Activated CD8-positive, alpha-beta memory T cell treated with anti-CD3 and anti-CD28 coated beads, Interleukin-2, amount 50 U/mL, for 24 hours (primary cell): ENCODE data around the gene GTPBP3.

Source experiments
- DNase-seq: peaks from one replicate; pipeline ENCODE4 v3.0.0-alpha.2; 2020; ENCODE audit errors: extremely low read depth

GTPBP3 gene

DNA sequence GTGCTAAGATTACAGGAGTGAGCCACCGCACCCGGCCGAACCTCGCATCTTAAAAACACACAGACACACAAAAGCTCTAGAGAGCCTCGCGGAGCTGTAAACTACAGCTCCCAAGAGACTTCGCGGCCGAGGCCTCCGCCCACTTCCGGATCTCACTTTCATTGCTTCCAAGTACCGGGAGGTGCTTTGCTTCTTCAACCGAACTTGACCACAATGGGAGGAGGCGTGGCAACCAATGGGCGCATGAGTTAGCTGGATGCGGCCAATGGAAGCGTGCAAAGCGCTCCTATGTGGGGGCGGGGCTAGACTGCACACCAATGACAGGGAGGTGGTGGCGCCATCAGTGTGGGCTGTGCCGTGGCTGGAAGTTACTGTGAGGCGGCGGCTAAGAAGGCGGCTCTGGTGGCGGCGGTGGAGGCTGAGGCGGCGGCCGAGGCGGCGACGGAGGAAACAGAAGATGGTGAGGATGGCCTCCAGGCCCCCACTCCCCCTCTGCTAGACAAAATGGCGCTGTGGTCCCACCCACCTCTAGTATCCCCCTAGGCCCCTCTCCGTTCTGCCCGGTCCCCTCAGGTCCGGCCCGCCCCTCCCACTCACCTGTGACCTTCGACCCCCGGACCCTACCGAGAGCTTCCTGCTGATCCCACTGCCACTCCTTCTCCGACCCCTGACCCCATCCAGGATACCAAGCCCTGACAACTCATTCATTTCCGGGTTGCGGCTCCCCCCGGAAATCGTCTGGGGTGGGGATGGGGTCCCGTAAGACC, 28.0 kb upstream of the GTPBP3 start, which contains the start of gene DDA1:
TSS of gene DDA1 (plus strand) at position 366 of the 767 bp plus-strand sequence. CDS start at position 458, 92 bp downstream.
- peak; percentile 98 for DNase-seq

DNA sequence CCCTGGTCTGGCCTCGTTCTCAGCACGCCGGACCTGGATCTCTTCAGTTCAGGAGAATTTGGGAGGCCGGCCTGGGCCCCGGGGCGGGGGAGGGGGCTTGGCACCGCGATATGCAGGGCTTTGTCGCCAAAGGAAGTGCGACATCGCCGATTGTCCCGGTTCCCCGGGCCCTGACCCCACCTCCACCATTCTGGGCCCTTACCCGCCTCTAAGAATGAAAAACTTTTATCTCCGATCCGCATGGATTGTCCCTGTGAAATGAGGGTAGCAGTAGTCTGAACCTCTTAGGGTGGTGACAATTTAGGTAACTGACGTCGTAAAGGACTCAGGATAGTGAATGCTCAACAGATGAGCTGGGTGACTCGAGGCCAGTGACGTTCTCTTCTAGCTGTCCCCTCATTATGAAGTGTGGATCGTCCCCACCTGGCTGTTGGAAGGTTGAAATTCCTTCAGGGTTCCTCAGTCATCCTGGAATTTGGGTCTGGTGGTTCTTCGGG, 27.3 kb upstream of the GTPBP3 start:
- DNase-seq, result no peak

DNA sequence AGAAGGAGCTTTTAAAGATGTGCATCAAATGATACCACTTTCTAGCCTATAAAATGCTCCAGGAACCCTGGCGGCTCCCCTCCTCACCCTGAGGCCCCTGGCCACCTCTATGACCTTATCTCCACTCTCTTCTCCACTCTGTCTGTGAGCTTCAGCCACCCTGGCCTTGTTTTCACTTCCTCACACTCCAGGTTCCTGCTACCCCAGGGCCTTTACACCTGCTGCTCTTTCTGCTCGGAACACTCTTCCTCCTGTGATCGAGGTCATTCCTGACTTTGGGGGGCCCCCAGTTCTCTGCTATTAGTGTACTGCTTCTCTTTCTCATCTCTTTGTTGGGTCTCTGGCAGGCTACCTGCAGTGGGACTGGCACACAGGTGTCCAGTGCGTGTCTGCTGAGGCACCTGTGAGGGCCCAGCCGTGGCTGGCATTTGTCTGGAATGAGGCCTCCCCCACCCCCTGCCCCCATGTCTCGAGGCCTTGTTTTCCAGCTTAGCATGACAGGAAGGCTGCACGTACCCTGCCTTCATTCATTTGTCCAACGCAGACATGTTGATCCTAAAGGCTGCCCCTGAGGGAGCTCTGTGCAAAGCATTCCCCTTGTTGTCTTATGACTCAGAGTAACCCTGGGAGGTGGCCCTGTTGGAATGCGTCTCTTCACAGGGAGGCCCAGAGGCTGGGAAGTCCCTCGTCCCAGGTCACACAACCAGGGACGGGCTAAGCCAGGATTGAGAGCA, 25.7 kb upstream of the GTPBP3 start:
- DNase-seq, result no peak

DNA sequence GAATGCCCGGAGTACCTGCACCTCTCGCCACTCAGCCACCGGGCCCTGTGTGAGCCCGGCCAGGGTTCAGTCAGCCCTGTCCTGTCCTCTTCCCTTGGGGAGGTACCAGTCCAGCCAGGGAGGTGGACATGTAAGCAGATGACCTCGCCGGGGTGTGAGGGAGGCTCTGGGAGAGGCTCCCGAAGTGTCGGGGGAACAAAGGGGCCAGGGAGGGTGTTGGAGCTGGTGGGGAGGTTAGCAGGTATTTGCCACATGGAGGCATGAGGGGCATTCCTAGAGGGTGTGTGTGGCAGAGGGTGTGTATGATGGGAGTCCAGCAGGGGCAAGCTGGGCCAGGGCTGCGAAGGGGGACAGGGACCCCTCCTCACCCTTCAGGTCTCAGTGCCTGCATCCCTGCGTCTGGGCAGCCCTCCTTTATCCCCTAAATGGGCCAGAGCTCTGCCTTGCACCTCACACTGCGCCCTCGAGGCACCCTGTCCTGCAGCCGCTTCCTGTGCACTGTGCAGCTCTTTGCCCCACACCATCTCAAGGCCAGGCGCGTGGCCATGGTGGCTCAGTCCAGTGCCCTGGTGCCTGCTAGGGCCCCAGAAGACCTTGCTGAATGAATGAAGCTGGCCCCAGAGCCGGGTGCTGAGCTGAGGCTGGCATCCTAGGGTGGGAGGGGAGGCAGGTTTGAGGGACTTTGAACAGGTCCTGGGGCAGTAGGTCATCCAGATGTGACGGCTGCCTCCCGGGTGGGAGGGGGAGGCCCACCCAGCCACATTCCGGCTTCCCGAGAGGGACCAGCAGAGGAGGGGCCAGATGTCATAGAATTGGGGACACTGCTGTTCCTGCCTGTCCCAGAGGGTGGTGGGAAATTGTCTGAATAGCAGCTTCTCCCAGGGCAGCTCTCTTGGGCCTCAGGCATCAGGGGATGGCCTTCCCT, 24.9 kb upstream of the GTPBP3 start:
- DNase-seq, result no peak

DNA sequence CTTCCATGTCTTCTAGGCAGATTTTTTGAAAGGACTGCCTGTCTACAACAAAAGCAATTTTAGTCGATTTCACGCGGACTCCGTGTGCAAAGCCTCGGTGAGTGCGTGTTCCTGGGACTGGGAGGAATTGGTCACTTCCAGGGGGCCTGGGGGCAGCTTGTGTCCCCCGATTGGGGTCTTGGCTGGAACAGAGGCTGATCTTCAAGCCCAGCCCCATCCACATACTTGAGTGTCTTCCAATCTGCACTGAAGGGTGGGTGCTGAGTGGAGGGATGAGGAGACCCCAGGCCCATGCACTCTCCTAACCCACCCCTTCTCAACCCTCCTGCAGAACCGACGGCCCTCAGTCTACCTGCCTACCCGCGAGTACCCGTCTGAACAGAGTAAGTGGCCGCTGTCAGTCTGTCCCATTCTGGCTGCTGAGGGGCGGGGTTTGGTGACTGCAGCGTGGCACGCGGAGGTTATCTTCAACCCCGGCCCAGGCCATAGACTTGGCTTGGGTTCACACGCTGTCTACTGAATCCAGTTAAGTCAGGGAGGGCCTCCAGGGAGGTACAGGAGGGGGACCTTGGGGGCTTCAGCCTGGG, 23.3 kb upstream of the GTPBP3 start:
- DNase-seq, result no peak

DNA sequence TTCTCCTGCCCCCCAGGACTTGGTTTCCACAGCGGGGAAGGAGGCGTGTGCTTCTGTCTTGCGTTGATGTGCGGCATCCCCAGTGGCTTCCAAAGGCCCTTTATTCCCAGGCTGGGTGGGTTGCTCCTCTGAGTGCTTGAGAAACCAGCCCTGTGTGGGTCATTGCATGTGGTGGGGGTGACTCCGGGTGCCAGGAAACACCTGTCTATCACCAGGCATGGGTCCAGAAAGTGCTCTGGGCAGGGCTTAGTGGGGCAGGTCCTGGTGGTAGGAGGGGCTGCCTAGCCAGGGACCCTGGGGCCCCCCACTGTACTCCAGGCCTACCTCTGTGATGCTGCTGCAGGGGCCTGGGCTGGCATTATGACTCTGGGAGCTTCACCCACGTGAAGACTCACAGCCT, 18.4 kb upstream of the GTPBP3 start:
- no peak for DNase-seq

DNA sequence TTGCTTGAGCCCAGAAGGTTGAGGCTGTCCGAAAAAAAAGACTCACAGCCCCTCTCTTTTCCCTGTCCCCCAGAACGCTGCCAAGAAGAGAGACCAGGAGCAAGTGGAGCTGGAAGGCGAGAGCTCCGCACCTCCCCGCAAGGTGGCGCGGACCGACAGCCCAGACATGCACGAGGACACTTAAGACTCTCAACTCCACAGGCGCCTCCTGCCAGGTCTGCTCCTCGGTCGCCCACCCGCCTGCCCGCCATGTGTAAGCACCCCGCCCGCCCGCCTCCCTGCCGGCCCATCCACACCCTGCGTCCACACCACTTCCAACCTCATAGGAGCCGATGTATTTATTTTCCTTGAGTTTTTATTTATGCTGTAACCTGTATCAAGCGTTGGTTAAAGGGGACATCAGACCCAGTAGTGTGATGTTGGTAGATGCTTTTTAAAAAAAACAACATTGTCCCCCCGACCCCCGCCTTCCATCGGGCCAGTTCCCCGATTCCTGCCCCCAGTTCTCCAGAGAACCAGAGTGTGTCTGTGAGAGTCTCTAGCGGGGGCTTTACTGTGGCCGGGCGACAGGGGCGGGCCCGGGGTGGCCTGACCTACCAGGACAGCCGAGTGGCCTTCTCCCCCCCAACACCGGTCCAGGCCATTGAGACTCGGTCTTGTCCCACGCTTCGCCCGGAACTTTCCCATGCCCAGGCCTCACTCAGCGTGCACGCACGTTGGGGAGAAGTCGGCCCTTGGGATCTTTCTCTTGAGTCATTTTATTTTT, 17.7 kb upstream of the GTPBP3 start:
- no peak for DNase-seq

DNA sequence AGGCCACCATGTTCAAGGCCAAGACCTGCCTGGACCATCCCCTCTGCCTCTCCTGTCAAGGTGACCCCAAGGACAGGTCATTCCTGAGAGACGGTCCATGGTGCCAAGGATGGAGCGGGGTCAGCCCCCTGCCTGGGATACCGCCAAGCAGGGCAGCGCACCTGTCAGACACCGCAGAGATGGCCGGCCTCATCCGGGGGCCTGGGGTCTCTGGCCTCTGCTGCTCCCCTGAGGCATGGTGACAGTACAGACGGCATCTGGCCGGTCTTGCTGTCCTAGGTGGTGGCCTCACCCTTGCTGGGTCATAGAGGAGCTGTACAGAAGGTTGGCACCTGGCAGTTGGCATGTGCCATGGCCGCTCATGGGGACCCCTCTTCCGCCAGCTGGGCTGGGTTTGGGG, 16.9 kb upstream of the GTPBP3 start:
- DNase-seq, result no peak

DNA sequence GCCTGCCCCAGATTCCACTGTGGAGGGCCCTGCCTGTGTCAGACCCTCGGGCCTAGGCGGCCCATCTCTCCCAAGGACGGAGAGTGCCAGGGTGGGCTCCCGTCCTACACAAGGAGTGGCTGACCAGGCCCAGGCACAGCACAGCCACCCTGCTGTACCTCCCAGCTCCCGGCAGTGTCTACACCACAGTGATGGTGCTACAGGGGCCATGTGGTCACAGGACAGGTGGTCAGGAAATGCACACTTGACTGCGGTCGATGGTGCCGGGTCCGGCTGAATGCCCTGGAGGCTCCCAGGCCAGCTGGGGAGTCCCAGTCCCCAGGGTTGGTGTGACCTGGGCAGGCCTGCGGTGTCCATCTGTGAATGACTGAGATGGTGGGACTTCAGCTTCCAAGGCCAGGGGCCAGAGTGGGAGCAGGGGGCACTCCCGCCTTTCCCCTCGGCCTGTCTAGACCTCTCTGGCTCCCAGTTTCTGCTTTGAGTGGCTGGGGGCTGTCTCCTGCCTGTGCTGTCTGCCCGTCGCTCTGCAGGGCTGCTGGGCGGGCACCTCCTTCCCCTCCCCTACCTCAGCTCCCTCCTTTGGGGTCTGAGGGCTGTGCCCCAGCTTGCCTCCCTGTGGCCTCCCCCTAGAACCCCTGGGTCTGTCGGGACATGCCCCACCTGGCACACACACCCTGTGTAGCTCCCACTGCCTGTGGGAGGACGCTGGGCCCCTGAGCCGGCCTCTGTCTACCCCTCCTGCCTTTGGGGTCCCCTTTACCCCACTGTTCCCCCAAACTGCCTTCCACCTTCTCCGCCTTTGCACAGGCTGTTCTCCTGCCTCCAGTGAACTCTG, 15.5 kb upstream of the GTPBP3 start:
- no peak for DNase-seq

DNA sequence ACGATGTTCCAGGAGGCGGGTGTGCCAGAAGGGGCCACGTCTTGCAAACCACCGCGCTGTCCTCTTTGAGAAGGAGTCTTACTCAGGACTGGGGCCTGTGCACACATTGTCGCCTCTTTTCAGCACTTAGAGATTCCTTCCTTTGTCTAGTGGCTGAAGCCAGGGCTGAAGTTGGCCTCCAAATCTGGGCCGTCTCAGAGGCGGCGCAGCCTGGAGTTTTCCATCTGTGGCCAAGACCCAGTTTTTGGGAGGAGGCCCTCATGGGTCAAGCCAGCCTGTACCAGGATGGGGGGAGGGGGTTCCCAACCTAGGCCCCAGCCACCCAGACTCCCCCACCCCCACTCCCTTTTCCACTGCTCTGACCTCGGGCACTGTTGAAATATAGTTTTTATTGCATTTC, 14.5 kb upstream of the GTPBP3 start:
- DNase-seq, result no peak

DNA sequence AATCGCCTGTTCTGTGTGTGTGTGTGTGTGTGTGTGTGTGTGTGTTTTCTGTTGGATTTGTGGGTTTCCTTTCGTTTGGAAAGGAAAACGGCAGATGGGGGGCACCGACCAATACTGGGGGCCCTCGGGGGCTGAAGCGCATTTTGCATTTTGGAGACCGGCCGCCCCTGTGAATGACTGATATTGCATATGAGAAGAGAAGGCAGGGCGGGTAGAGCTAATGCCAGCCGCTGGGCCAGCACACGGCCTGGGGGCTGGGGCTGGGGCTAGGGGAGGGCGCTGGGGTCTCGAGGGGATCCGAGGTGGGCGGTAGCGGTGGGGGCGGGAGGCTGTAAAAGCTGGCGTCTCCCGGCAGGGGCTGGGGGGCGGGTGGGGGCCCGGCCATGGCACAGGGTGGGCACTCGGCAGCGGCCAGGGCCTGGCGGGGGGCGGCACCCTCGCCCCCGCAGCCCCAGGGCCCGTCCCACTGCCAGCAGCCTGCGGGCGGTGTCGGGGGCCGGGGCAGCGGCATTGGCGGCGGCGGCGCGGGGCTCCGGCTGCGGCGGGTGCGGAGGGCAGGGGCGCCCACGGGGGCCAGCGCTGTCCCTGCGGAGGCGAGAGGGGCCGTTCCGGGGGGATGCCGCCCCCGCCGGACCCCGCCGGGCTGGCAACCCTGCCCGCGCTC, 13.9 kb upstream of the GTPBP3 start:
- no peak for DNase-seq

DNA sequence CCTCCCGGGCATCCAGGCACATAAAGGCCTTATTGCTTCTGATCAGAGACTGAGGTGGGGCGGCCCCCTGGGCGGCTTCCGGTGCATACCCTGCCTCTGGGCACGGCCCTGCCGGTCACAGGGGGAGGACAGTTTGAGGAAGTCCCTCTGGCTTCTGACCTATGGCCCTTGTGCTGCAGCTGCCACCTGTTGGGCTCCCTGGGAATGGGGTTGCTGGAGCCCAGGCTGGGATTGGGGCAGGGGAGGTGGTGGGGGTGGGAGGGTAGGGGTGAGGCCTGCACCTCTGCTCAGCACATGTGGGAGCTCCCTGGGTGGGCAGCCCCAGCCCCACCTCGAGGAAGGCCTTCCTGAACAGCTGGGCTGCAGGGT, 13.4 kb upstream of the GTPBP3 start:
- no peak for DNase-seq

DNA sequence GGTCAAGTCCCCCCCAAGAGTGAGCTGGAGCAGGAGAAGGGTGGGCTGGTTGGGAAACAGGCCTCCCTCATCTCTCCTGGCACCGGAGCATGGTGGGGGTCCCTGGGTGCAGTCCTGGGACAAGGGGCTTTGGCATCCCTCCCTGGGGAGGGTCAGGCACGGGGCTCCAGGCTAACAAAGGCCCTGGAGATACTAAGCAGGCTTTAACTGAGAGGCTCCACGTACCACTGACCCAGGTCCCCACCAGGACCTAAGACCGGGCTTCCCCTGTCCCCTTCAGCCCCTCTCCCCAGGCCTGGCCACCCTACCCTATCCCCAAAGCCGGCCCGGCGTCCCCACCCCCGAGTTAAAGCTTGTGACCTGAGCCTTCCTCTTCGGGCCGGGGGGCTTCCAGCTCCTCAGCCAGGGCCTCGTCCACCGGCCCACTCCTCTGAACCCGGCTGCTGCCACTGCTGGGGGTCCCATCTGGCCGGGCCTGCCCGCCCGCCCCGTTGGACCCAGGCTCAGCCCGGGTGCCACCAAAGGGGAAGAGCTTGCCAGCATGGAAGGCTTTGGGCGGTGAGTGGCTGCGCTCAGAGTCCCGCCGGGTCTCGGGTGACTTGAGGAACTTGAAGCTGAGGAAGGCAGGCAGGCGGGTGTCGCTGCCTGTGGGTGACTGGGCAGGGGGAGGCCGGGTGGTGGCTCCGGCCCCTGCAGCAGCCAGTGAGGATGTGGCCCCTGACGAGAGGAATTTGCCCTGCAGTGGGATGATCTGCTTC, 12.8 kb upstream of the GTPBP3 start:
- no peak for DNase-seq

DNA sequence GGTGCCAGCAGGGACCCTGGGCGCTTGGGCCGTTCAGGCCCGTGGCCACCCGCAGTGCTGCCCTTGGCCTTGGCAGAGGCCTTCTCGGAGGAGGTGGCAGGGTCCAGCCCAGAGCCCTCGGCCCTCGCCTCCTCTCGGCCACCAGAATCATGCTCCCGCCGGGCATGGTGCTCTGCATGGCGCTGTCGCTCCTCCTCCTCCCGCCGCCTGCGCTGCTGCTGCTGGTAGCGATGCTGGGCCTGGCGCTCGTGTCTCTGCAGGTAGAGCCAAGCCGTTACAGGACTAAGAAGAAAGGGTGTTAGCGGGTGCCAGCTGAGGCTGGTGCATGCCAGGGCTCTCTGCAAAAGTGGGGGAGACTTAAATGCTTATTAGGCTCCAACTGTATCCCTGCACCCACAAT, 12.2 kb upstream of the GTPBP3 start:
- no peak for DNase-seq

DNA sequence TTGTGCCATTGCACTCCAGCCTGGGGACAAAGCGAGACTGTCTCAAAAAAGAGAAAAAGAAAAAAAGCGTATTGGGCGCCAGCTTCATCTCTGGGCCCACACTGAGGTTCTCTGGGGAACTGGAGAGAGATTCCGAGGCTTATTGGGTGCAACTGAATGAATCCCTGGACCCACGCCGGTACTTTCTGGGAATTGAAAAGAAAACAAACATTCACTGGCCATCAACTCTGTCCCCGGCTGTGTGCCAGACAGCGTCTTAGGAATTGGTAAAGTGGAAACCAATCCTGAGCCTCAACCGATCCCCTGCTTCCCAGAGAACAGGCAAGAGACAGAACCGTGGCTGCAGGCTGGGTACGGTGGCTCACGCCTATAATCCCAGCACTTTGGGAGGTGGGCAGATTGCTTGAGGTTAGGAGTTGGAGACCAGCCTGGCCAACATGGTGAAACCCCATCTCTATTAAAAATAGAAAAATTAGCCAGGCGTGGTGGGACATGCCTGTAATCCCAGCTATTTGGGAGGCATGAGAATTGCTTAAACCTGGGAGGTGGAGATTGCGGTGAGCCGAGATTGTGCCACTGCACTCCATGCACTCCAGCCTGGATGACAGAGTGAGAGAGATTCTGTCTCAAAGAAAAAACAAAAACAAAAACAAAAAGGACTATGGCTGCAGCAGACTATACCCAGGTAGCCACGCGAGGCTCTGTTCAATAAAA, 11.3 kb upstream of the GTPBP3 start:
- DNase-seq, result no peak

DNA sequence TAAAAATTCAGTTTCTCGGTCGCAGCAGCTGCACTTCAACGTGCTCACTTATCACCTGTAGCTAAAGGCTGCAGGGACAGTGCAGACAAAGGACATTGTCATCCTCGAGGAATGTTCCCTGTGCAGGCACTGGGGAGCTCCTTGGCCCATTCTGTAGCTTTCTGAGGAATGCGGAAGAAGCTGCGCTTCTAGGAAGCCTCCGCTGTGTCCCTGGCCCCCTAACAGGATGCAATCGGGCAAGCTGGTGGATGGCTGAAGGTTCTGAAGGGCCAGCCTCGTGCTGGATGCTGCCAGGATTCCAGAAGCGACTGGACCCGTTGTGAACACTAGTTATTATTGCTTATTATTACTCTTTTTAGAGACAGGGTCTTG, 10.8 kb upstream of the GTPBP3 start:
- DNase-seq, result no peak

DNA sequence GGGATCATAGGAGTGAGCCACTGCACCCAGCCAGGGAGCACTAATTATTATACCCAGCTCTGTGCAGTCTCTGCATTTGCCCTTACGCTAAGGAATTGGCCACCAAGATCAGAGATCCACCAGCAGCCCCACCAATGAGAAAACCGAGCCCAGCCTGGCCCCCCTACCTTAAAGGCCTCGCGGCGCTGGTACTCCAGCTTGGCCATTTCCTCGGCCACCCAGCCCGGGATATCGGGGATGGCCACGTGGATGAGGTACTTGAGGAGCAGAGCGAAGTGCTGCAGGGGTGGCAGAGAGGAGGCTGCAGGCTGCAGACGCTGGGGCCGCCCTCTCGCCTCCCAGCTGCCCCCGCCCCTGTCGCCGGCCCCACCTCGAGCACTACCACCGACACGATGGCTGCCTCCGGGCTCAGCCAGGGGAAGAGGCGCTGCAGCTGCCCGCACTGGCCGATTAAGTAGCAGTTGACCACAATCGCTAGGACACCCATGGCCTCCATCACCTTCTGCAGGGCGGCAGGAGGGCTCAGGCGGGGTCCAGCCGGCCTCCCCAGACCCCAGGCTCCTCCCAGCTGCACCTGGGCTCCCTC, 10.2 kb upstream of the GTPBP3 start:
- no peak for DNase-seq
